ENCODE data around the gene TNFRSF8. TPM values are rescaled to one million over a fixed set of nuclear protein-coding genes. Genes with fewer than 3 reads are reported as not detected.

TNFRSF8 gene
- total RNA-seq, 2 experiments from 2014 or later = 1.5 to 1.8 TPM

DNA sequence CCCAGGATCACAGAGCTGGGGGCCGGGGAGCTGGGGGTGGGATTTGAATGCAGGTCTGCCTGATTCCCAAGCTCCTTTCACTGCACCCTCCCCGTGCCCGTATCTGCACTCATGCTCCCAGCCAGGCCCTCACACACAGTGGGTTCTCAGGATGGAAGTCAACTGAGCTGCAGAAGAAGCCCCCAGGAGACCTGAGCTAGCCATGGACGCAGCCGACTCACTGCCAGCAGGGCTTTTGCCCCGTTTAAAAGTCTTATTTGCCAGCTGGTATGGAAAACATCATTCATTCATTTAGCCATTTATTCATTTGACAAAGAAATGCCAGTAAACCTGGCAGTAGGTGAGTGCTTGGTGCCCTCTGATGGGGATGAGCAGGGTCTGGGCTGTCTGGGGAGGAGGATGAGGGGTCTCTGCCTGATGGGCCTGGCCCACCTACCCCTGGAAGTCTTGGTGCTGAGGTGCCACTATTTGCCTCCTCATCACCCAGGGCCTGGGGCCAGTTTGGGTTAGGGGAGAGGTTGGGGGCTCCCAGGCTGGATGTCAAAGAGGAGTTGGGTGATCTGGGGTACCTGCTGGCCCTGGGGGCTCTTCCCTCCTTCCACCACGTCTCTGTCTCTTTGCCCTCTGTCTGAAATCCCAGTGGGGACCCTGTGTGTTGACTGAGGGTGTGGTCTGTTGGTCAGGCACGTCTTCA is 106.5 kb downstream of the TNFRSF8 start:
- intact Hi-C loops (cut with micrococcal nuclease) = no loop called here
- peaks cover 4% of the 10 kb centered on the region for H3K9me3 Mint-ChIP-seq
- peaks cover 62% of the 10 kb centered on the region for H3K4me1 Mint-ChIP-seq (ENCODE audit: low read depth)
- ATAC-seq (no peak), DNase-seq (no peak)
- CTCF ChIA-PET = interaction anchor here (1.2 to 3.1 kb wide), 3 partner anchors 8 to 60 kb away, joined by 4 to 30 read pairs (median 10); partner anchors contain the start of gene VPS13D
- TF ChIP-seq CTCF (IDR thresholded peaks at IDR 0.05) = no peak
- H3K36me3 Mint-ChIP-seq (ENCODE audit: low read depth) = peaks cover 58% of the 10 kb centered on the region
- H3K27me3 Mint-ChIP-seq = no peaks in the 10 kb centered on the region
- peak overlapping the region; percentile 92 for H3K4me3 Mint-ChIP-seq
- H3K27ac Mint-ChIP-seq = peak overlapping the region; percentile 77
- POLR2A ChIA-PET = interaction anchor here (1.1 to 5.8 kb wide), 5 partner anchors 8 to 262 kb away, joined by 3 to 57 read pairs (median 4); no protein-coding TSS in a partner anchor

DNA sequence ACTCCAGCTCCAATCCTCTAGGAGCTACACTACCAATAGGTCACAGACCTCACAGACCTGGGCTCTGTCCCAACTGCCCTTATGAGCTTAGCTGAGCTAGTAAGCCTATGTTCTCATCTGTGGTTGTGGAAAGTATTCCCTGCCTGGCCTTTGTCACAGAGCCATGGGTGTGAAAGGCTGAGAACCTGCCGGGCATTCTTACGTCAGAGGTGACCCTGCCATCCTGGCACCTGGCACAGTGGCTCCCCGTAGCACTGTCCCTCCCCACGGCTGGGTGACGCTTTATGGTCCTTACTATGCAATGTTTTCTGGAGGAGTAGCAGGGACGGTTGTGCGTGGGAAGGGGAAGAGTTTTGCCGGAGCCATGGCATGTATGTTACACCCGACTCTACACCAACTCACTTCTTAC is 107.2 kb downstream of the TNFRSF8 start:
- peaks cover 64% of the 10 kb centered on the region for H3K4me1 Mint-ChIP-seq (ENCODE audit: low read depth)
- no peak for TF ChIP-seq CTCF (IDR thresholded peaks at IDR 0.05)
- peak overlapping the region; percentile 77 for H3K27ac Mint-ChIP-seq
- ATAC-seq (no peak), DNase-seq (no peak)
- ChIA-PET POLR2A (no interaction called here), CTCF (interaction anchor here (1.2 to 3.1 kb wide), 3 partner anchors 8 to 59 kb away, joined by 4 to 30 read pairs (median 10); partner anchors contain the start of gene VPS13D)
- intact Hi-C loops (cut with micrococcal nuclease) = no loop called here
- peaks cover 64% of the 10 kb centered on the region for H3K36me3 Mint-ChIP-seq (ENCODE audit: low read depth)
- H3K4me3 Mint-ChIP-seq = peak overlapping the region; percentile 92
- no peaks in the 10 kb centered on the region for H3K27me3 Mint-ChIP-seq
- peaks cover 4% of the 10 kb centered on the region for H3K9me3 Mint-ChIP-seq

GRCh38 chr1:12171206-12172041 is 108.3 kb downstream of the TNFRSF8 start:
- POLR2A ChIA-PET = interaction anchor here (1.0 to 1.1 kb wide), 2 partner anchors 10 to 264 kb away, joined by 3 to 4 read pairs; no protein-coding TSS in a partner anchor
- intact Hi-C loops (cut with micrococcal nuclease) = no loop called here
- Mint-ChIP-seq H3K9me3 (peaks cover 6% of the 10 kb centered on the region), H3K4me1 (ENCODE audit: low read depth) (peaks cover 71% of the 10 kb centered on the region), H3K27ac (peak overlapping the region; percentile 98), H3K36me3 (ENCODE audit: low read depth) (peaks cover 76% of the 10 kb centered on the region), H3K4me3 (peak overlapping the region; percentile 67), H3K27me3 (no peaks in the 10 kb centered on the region)
- ATAC-seq (peak; percentile 28), DNase-seq (peak; percentile 71)
- CTCF ChIA-PET = interaction anchor here (1.3 to 1.4 kb wide), 3 partner anchors 17 to 47 kb away, joined by 3 to 4 read pairs (median 3); no protein-coding TSS in a partner anchor
- no peak for TF ChIP-seq CTCF (IDR thresholded peaks at IDR 0.05)

DNA sequence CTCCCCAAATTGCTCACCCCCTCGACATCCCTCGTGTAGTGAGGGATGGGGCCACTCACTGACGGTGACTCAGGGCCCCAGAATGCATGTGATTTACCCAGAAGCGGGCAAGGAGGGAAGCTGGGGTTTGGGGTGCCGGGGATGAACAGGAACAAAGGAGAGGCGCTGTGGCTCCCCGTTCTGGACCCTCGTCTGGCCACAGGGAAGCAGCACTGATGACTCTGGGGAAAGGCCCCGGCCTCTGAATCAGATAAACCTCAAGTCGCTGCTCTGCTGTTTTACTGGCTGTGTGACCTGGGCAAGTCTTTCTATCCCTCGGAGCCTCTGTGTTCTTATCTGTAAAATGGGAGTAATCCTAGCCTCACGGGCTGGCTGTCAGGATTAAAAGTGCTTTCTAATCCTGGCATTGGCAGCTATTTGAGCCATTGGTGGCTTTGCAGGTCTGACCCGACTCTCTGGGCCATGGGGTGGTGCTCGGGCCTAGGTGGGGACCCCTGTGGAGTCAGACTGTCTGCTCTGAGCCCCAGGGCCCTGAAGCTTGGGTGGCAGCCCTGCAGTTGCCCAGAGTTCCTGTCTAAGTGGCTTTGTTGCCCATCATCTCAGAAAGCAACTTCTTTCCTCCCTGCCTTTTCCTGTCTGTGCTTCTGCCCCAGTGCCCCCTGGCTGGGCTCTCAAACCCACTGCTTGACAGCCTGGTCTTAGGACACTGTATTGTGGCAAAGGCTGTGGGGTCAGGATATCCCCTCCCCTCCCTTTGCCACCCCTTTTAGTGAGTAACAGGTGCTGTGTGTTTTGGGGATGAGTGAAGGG is 109.1 kb downstream of the TNFRSF8 start:
- Mint-ChIP-seq H3K27me3 (no peaks in the 10 kb centered on the region), H3K36me3 (ENCODE audit: low read depth) (peaks cover 80% of the 10 kb centered on the region), H3K4me1 (ENCODE audit: low read depth) (peaks cover 76% of the 10 kb centered on the region), H3K4me3 (peak overlapping the region; percentile 67), H3K27ac (peak overlapping the region; percentile 98), H3K9me3 (peaks cover 6% of the 10 kb centered on the region)
- intact Hi-C loops (cut with micrococcal nuclease) = no loop called here
- ATAC-seq = no peak
- TF ChIP-seq CTCF (IDR thresholded peaks at IDR 0.05) = no peak
- peak; percentile 53 for DNase-seq
- ChIA-PET CTCF (interaction anchor here (1.3 to 3.9 kb wide), 5 partner anchors 17 to 48 kb away, joined by 3 to 22 read pairs (median 3); no protein-coding TSS in a partner anchor), POLR2A (interaction anchor here (1.0 to 1.2 kb wide), 3 partner anchors 10 to 264 kb away, joined by 3 to 4 read pairs (median 4); no protein-coding TSS in a partner anchor)
